Activated CD4-positive, alpha-beta memory T cell treated with anti-CD3 and anti-CD28 coated beads, Interleukin-2, amount 10 ng/mL, durations not matched to agents 7 days and 5 days (primary cell): ENCODE results near the gene PLXND1. TPM values are rescaled to one million over a fixed set of nuclear protein-coding genes. Genes with fewer than 3 reads are reported as not detected.
"Not testable (repeated sequence)": the region's sequence is repeated elsewhere in the genome, so short reads cannot be mapped to it uniquely, and the experiment has no call there.

Experiments used
- CTCF ChIA-PET: fragments of 350-600 bp; sonication (Branson Sonifier 250); formaldehyde crosslinking; loops from one replicate; lab custom pipeline; 2021; ENCODE audit warnings: antibody characterized with exemption, inconsistent platforms; lab: Charles Lee
- POLR2A ChIA-PET: fragments of 350-600 bp; sonication (Branson Sonifier 250); formaldehyde crosslinking; loops from one replicate; lab custom pipeline; 2021; ENCODE audit warnings: antibody characterized with exemption; lab: Charles Lee
- DNase-seq: peaks from one replicate; pipeline ENCODE4 v3.0.0-alpha.2; 2020
- H3K27ac Mint-ChIP-seq: one replicate; pipeline ENCODE4 v1.8.0; 2021; ENCODE audit warnings: mild to moderate bottlenecking, mixed read lengths
- H3K27me3 Mint-ChIP-seq: one replicate; pipeline ENCODE4 v1.8.0; 2021; ENCODE audit warnings: mixed read lengths
- H3K36me3 Mint-ChIP-seq: one replicate; pipeline ENCODE4 v1.8.0; 2021; ENCODE audit warnings: low read depth, mixed read lengths
- H3K4me1 Mint-ChIP-seq: one replicate; pipeline ENCODE4 v1.8.0; 2021; ENCODE audit warnings: mixed read lengths
- H3K4me3 Mint-ChIP-seq: one replicate; pipeline ENCODE4 v1.8.0; 2021; ENCODE audit warnings: mild to moderate bottlenecking, mixed read lengths
- H3K9me3 Mint-ChIP-seq: one replicate; pipeline ENCODE4 v1.8.0; 2021; ENCODE audit warnings: mixed read lengths
- total RNA-seq, 2 experiments: library from RNA; stranded (reverse); gene quantifications; one replicate each; pipeline ENCODE4 v1.2.3, GENCODE V29; 2021

The PLXND1 gene
- total RNA-seq, 2 experiments from 2014 or later = 13.4 to 18.0 TPM

- DNase-seq = no peak
- Mint-ChIP-seq H3K27ac (no peak overlapping the region), H3K36me3 (no peaks in the 10 kb centered on the region), H3K4me1 (no peaks in the 10 kb centered on the region), H3K4me3 (no peak overlapping the region), H3K27me3 (no peaks in the 10 kb centered on the region), H3K9me3 (no peaks in the 10 kb centered on the region)
- ChIA-PET CTCF (no interaction called here), POLR2A (no interaction called here)
Measured at GRCh38 chr3:129522953-129523352, 83.5 kb downstream of the PLXND1 start.

DNA sequence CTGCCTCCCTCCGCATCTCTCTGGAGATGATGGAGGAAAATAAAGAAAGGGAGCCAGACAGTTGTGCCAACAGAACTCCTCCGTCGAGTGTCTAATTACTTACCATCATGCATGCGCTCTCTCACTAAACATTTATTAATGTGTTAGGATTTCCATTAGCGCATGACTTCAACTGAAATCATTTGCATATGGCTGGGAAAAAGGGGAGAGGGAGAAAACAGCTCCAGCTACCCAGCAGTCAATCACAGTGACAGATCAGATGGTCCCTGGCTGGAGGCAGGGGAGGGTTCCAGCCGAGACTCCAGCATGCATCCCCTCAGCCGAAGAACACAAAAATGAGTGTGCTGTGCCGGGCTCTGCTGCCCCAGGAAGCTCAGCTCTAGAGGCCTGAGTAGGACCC, 84.9 kb downstream of the PLXND1 start:
- Mint-ChIP-seq H3K36me3 (no peaks in the 10 kb centered on the region), H3K4me1 (no peaks in the 10 kb centered on the region), H3K27ac (no peak overlapping the region), H3K9me3 (no peaks in the 10 kb centered on the region), H3K27me3 (no peaks in the 10 kb centered on the region), H3K4me3 (no peak overlapping the region)
- DNase-seq = no peak
- POLR2A ChIA-PET = no interaction called here
- CTCF ChIA-PET = no interaction called here

- Mint-ChIP-seq H3K36me3 (no peaks in the 10 kb centered on the region), H3K27me3 (no peaks in the 10 kb centered on the region), H3K4me3 (no peak overlapping the region), H3K27ac (no peak overlapping the region), H3K4me1 (no peaks in the 10 kb centered on the region), H3K9me3 (no peaks in the 10 kb centered on the region)
- DNase-seq = no peak
- CTCF ChIA-PET = no interaction called here
- POLR2A ChIA-PET = no interaction called here
Measured at GRCh38 chr3:129520960-129521359, 85.5 kb downstream of the PLXND1 start.

DNA sequence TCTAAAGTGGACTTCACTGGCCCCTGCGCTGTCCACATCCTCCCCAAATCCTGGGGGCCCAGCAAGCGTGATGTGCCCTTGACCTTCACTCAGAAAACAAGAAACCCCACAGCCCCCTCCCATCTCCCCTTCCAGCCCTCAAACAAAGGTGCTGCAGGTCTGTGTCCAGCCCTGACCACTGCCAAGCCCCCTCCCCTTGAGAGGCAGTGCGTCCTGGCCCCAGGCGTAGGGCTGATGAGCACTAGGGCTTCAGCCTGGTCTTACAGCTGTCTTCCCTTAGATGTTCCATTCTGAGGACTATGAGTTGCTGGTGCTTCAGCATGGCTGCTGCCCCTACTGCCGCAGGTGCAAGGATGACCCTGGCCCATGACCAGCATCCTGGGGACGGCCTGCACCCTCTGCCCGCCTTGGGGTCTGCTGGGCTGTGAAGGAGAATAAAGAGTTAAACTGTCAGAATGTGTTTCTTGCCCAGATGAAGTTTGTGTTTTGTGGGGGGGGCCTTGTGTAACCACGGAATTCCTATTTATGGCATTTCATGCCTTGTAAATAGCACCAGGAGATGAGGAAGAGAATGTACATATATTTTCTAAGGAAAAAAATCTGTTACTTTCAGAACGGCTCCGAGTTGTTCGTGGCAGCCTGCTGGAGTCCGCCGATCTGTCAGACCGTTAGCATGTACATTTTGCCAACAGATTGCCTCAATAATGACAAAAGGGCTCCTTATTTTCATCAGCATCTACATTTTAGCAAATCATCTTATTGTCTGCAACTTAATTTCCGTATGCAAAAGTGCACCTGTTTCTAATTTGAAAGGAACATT, 86.4 kb downstream of the PLXND1 start:
- no peak for DNase-seq
- ChIA-PET CTCF (no interaction called here), POLR2A (no interaction called here)
- Mint-ChIP-seq H3K4me3 (no peak overlapping the region), H3K4me1 (no peaks in the 10 kb centered on the region), H3K27ac (no peak overlapping the region), H3K27me3 (no peaks in the 10 kb centered on the region), H3K36me3 (no peaks in the 10 kb centered on the region), H3K9me3 (no peaks in the 10 kb centered on the region)

- no peak overlapping the region for H3K27ac Mint-ChIP-seq
- POLR2A ChIA-PET = no interaction called here
- H3K9me3 Mint-ChIP-seq = no peaks in the 10 kb centered on the region
Measured at GRCh38 chr3:129519449-129519848, 87.0 kb downstream of the PLXND1 start.

DNA sequence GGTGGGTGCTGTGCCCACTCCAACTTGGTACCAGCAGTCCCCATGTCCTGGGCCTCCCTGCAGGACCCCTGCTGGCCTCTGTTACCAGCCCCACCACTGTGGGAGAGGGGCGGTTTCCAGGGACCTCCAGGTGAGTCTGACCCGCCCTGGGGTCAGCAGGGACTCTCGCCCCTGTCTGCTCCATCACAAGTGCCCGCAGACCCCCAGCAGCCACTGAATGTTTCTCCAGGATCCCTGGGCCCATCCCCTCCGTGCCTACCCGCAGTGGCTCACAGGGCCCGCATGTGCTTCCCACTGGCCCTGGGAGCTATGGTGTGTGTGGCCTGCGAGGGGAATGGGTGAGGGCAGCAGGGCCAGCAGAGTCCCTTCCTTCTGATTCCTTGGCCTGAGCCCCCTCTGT, 87.9 kb downstream of the PLXND1 start:
- Mint-ChIP-seq H3K4me1 (no peaks in the 10 kb centered on the region), H3K4me3 (no peak overlapping the region), H3K36me3 (no peaks in the 10 kb centered on the region), H3K27ac (no peak overlapping the region), H3K9me3 (no peaks in the 10 kb centered on the region), H3K27me3 (no peaks in the 10 kb centered on the region)
- DNase-seq = no peak
- ChIA-PET POLR2A (no interaction called here), CTCF (no interaction called here)

More at GRCh38 chr3:129519449-129519848, 87.0 kb downstream of the PLXND1 start:
- Mint-ChIP-seq H3K27me3 (no peaks in the 10 kb centered on the region), H3K36me3 (no peaks in the 10 kb centered on the region), H3K4me3 (no peak overlapping the region), H3K4me1 (no peaks in the 10 kb centered on the region)
- no peak for DNase-seq
- CTCF ChIA-PET = no interaction called here

DNA sequence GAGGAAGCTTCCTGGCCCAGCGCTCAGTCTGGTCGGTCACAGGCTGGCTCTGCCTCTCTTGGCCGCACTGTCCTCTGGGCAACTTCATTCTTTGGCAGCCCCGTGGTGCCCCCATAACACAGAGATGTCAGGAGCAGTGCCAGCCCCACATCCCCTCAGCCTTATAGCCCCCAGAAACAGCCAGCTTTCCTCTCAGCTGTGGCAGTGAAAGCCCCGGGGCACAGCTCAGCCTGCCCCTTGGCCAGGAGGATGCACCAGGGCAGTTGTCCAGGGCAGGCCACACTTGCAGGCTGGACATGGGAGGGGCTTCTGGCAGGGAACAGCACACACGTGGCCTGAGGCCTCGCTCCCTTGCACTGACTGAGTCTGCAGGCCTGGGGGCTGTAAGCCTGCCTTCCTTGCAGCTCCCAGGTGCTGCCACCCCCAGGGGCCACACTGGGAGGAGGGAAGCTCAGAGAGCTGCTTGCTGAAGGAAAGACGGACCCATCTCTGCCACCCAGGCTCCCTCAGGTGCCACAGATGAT, 88.4 kb downstream of the PLXND1 start:
- H3K9me3 Mint-ChIP-seq = no peaks in the 10 kb centered on the region
- no peaks in the 10 kb centered on the region for H3K27me3 Mint-ChIP-seq
- ChIA-PET CTCF (no interaction called here), POLR2A (no interaction called here)
- H3K36me3 Mint-ChIP-seq = no peaks in the 10 kb centered on the region
- no peak overlapping the region for H3K27ac Mint-ChIP-seq
- no peak overlapping the region for H3K4me3 Mint-ChIP-seq
- no peaks in the 10 kb centered on the region for H3K4me1 Mint-ChIP-seq
- no peak for DNase-seq

DNA sequence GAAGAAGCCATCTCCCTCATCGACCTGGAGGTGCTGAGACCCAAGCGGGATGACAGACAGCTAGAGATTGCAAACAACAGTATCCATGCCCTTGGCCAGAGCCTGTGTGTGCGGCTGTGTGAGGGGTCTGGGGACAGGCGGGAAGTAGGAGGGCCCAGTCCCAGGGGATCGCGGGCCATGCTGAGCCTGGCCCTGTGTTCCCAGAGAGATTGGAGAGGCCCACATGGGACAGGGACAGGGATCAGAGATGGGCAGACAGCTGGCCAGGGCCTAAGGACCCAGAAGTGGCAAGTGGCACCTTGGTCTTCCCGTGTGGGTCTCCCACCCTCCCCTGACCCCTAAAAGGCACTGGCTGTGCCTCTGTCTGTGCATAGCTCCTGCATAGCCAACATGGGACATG, 89.0 kb downstream of the PLXND1 start:
- no peak overlapping the region for H3K4me3 Mint-ChIP-seq
- no peaks in the 10 kb centered on the region for H3K27me3 Mint-ChIP-seq
- H3K4me1 Mint-ChIP-seq = no peaks in the 10 kb centered on the region
- no peaks in the 10 kb centered on the region for H3K9me3 Mint-ChIP-seq
- H3K27ac Mint-ChIP-seq = no peak overlapping the region
- H3K36me3 Mint-ChIP-seq = no peaks in the 10 kb centered on the region
- POLR2A ChIA-PET = no interaction called here
- no peak for DNase-seq
- CTCF ChIA-PET = no interaction called here

GRCh38 chr3:129515821-129516432, 90.5 kb downstream of the PLXND1 start:
- not testable (repeated sequence) for H3K4me3 Mint-ChIP-seq

DNA sequence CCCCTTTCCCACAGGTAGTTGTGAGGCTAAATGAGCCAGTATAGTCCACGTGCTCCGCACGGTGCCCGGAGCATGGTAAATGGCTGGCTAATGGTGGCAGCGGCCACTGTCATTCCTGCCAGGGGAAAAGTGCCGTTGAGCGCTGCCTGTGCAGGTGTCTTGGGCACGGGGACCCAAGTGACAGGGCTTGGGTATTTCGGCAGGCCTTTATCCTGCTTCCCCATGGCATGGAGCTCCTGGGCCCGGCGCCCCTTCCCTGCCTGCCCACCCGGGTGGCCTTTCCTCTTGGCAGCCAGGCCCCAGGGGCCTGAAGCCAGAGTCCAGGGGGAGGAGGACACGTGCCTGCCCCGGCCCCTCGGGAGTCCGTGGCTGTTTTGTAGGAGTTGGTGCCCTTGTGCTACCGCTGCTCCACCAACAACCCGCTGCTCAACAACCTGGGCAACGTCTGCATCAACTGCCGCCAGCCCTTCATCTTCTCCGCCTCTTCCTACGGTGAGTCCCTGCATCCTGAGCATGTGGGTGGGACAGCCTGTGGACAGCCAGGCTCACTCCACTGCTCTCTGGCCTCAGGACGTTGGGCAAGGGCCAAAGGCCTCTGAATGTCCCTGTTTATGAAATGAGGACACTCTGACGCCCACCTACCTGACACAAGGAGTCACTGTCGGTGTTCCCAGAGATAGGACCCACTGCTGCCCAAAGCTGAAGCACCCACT, 91.2 kb downstream of the PLXND1 start:
- not testable (repeated sequence) for H3K27ac Mint-ChIP-seq

More at GRCh38 chr3:129515821-129516432, 90.5 kb downstream of the PLXND1 start:
- H3K27ac Mint-ChIP-seq, POLR2A ChIA-PET, H3K9me3 Mint-ChIP-seq, H3K27me3 Mint-ChIP-seq, DNase-seq, CTCF ChIA-PET, H3K4me1 Mint-ChIP-seq, H3K36me3 Mint-ChIP-seq: not testable (repeated sequence)

DNA sequence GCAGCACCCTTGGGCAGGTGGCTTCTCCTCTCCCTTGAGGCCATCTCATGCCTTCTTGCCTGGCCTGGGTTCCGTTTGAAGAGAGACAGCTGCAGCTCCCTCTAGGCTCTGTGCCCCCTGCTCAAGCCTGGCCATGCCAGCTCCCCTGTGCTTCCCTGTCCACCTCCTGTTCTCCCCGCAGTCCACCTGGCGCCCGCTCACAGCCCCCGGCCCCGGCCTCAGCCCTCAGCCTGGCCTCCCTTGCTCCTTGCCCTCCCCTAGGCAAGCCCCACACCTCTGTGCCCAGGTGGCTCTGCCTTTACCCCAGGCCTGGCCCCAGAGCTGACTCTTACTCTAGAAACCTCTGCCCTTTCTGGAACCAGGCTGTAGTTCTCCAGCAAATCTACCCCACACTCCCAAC, 91.9 kb downstream of the PLXND1 start:
- ChIA-PET POLR2A (no interaction called here), CTCF (interaction anchor here (0.8 kb wide), 1 partner anchor 24 kb away, joined by 3 read pairs; no protein-coding TSS in a partner anchor)
- Mint-ChIP-seq H3K4me1 (peaks cover 12% of the 10 kb centered on the region), H3K36me3 (no peaks in the 10 kb centered on the region), H3K27me3 (no peaks in the 10 kb centered on the region), H3K27ac (no peak overlapping the region), H3K9me3 (no peaks in the 10 kb centered on the region), H3K4me3 (no peak overlapping the region)
- DNase-seq = no peak

More for the DNA sequence above, 91.2 kb downstream of the PLXND1 start:
- H3K4me3 Mint-ChIP-seq, DNase-seq, H3K27me3 Mint-ChIP-seq, H3K36me3 Mint-ChIP-seq, H3K9me3 Mint-ChIP-seq, CTCF ChIA-PET, POLR2A ChIA-PET: not testable (repeated sequence)
- peaks cover 12% of the 10 kb centered on the region for H3K4me1 Mint-ChIP-seq

- DNase-seq = no peak
- POLR2A ChIA-PET = no interaction called here
- no peaks in the 10 kb centered on the region for H3K27me3 Mint-ChIP-seq
- peaks cover 12% of the 10 kb centered on the region for H3K4me1 Mint-ChIP-seq
- H3K4me3 Mint-ChIP-seq = no peak overlapping the region
- H3K36me3 Mint-ChIP-seq = no peaks in the 10 kb centered on the region
- H3K27ac Mint-ChIP-seq = no peak overlapping the region
- no peaks in the 10 kb centered on the region for H3K9me3 Mint-ChIP-seq
- CTCF ChIA-PET = interaction anchor here (0.8 kb wide), 1 partner anchor 23 kb away, joined by 3 read pairs; no protein-coding TSS in a partner anchor
Measured at GRCh38 chr3:129514110-129514509, 92.4 kb downstream of the PLXND1 start.

DNA sequence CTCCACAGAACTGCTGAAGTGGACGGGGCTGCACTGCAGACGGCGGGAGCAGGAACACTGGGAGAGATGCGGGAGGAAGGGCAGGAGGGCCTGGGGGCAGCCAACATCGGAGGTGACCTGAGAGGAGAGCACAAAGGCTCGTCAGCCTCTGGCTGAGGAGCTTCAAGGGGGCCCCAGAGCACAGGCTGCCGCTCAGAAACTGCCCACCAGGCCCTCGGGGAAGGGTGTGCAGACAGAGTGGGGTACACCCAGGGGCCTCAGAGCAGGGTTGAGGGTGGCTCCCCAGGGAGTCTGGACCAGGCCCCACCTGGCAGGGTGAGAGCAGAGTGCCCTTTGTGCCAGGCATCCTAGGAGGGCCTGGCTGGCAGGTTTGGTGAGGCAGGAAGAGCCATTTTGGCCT, 92.8 kb downstream of the PLXND1 start:
- H3K4me3 Mint-ChIP-seq = no peak overlapping the region
- H3K4me1 Mint-ChIP-seq = peaks cover 12% of the 10 kb centered on the region
- H3K36me3 Mint-ChIP-seq = no peaks in the 10 kb centered on the region
- no peaks in the 10 kb centered on the region for H3K27me3 Mint-ChIP-seq
- no peaks in the 10 kb centered on the region for H3K9me3 Mint-ChIP-seq
- H3K27ac Mint-ChIP-seq = no peak overlapping the region
- ChIA-PET CTCF (interaction anchor here (1.3 kb wide), 1 partner anchor 21 kb away, joined by 3 read pairs; no protein-coding TSS in a partner anchor), POLR2A (no interaction called here)
- no peak for DNase-seq
